ENCODE results near the gene ZDHHC14. TPM values are rescaled to one million over a fixed set of nuclear protein-coding genes. Genes with fewer than 3 reads are reported as not detected.

The ZDHHC14 gene
- total RNA-seq, 2 experiments from 2014 or later, result 1.7 to 2.5 TPM

- ATAC-seq, result no peak
- H3K36me3 Mint-ChIP-seq (ENCODE audit: low read depth), result no peaks in the 10 kb centered on the region
- intact Hi-C loops (cut with micrococcal nuclease), result no loop called here
- ChIA-PET POLR2A (no interaction called here), CTCF (interaction anchor here (1.3 kb wide), 1 partner anchor 10 kb away, joined by 8 read pairs; no protein-coding TSS in a partner anchor)
- H3K9me3 Mint-ChIP-seq, result no peaks in the 10 kb centered on the region
- H3K27ac Mint-ChIP-seq, result no peak overlapping the region
- TF ChIP-seq CTCF (IDR thresholded peaks at IDR 0.05), result no peak
- H3K4me1 Mint-ChIP-seq (ENCODE audit: low read depth), result no peaks in the 10 kb centered on the region
- H3K27me3 Mint-ChIP-seq, result no peaks in the 10 kb centered on the region
- H3K4me3 Mint-ChIP-seq, result no peak overlapping the region
- no peak for DNase-seq
Measured at GRCh38 chr6:157676241-157676640, 295.3 kb downstream of the ZDHHC14 start.

GRCh38 chr6:157677235-157677634, 296.2 kb downstream of the ZDHHC14 start:
- no peaks in the 10 kb centered on the region for H3K4me1 Mint-ChIP-seq (ENCODE audit: low read depth)
- no peak for ATAC-seq
- no peak for DNase-seq
- TF ChIP-seq CTCF (IDR thresholded peaks at IDR 0.05), result no peak
- no peak overlapping the region for H3K27ac Mint-ChIP-seq
- no peaks in the 10 kb centered on the region for H3K36me3 Mint-ChIP-seq (ENCODE audit: low read depth)
- no peaks in the 10 kb centered on the region for H3K27me3 Mint-ChIP-seq
- ChIA-PET POLR2A (interaction anchor here (1.3 kb wide), 1 partner anchor 194 kb away, joined by 4 read pairs; no protein-coding TSS in a partner anchor), CTCF (no interaction called here)
- intact Hi-C loops (cut with micrococcal nuclease), result no loop called here
- no peaks in the 10 kb centered on the region for H3K9me3 Mint-ChIP-seq
- H3K4me3 Mint-ChIP-seq, result no peak overlapping the region

GRCh38 chr6:157679605-157680580, 298.9 kb downstream of the ZDHHC14 start:
- POLR2A ChIA-PET, result no interaction called here
- intact Hi-C loops (cut with micrococcal nuclease), result no loop called here
- ATAC-seq (no peak), DNase-seq (no peak)
- H3K4me3 Mint-ChIP-seq, result no peak overlapping the region
- no peaks in the 10 kb centered on the region for H3K9me3 Mint-ChIP-seq
- CTCF ChIA-PET, result interaction anchor here (1.0 kb wide), 2 partner anchors 9 to 463 kb away, joined by 3 read pairs; no protein-coding TSS in a partner anchor
- H3K4me1 Mint-ChIP-seq (ENCODE audit: low read depth), result no peaks in the 10 kb centered on the region
- no peak for TF ChIP-seq CTCF (IDR thresholded peaks at IDR 0.05)
- no peaks in the 10 kb centered on the region for H3K36me3 Mint-ChIP-seq (ENCODE audit: low read depth)
- H3K27me3 Mint-ChIP-seq, result no peaks in the 10 kb centered on the region
- H3K27ac Mint-ChIP-seq, result no peak overlapping the region

- ATAC-seq (no peak), DNase-seq (no peak)
- no peaks in the 10 kb centered on the region for H3K27me3 Mint-ChIP-seq
- no peak overlapping the region for H3K4me3 Mint-ChIP-seq
- ChIA-PET CTCF (interaction anchor here (1.0 kb wide), 1 partner anchor 11 kb away, joined by 3 read pairs; no protein-coding TSS in a partner anchor), POLR2A (no interaction called here)
- intact Hi-C loops (cut with micrococcal nuclease), result no loop called here
- H3K27ac Mint-ChIP-seq, result no peak overlapping the region
- H3K36me3 Mint-ChIP-seq (ENCODE audit: low read depth), result no peaks in the 10 kb centered on the region
- H3K9me3 Mint-ChIP-seq, result no peaks in the 10 kb centered on the region
- H3K4me1 Mint-ChIP-seq (ENCODE audit: low read depth), result no peaks in the 10 kb centered on the region
- TF ChIP-seq CTCF (IDR thresholded peaks at IDR 0.05), result no peak
Measured at GRCh38 chr6:157681041-157681650, 300.2 kb downstream of the ZDHHC14 start.

Data from activated CD8-positive, alpha-beta T cell treated with anti-CD3 and anti-CD28 coated beads for 36 hours (primary cell).